WTC11 (cell line): ENCODE measurements around the gene NLGN1. TPM values are rescaled to one million over a fixed set of nuclear protein-coding genes. Genes with fewer than 3 reads are reported as not detected.

ENCODE experiments used
- ATAC-seq: fragments of 200-7000 bp; cut with Tn5 transposase; 2 replicates; pipeline ENCODE4 v1.10.0; 2021; ENCODE audit warnings: mild to moderate bottlenecking, moderate library complexity
- CTCF ChIA-PET: fragments of 300-600 bp; sonication (Branson Sonifier 250); formaldehyde crosslinking; loops from one replicate; lab custom pipeline; 2021; ENCODE audit warnings: antibody characterized with exemption; lab: Charles Lee
- POLR2A ChIA-PET: fragments of 350-600 bp; sonication (Branson Sonifier 250); formaldehyde crosslinking; loops from one replicate; lab custom pipeline; 2021; ENCODE audit warnings: antibody characterized with exemption; lab: Charles Lee
- DNase-seq: peaks from one replicate; pipeline ENCODE4 v3.0.0; 2021; ENCODE audit warnings: low spot score
- H3K27ac Mint-ChIP-seq: 2 replicates; pipeline ENCODE4 v1.8.0; 2021; ENCODE audit warnings: mixed read lengths
- H3K27me3 Mint-ChIP-seq: 2 replicates; pipeline ENCODE4 v1.8.0; 2021; ENCODE audit warnings: low read depth, mild to moderate bottlenecking, moderate library complexity, mixed read lengths
- H3K36me3 Mint-ChIP-seq: 2 replicates; pipeline ENCODE4 v1.8.0; 2021; ENCODE audit warnings: mixed read lengths
- H3K4me1 Mint-ChIP-seq: 2 replicates; pipeline ENCODE4 v1.8.0; 2022; ENCODE audit warnings: mixed read lengths
- H3K4me3 Mint-ChIP-seq: 2 replicates; pipeline ENCODE4 v1.8.0; 2021; ENCODE audit warnings: mild to moderate bottlenecking, moderate library complexity, mixed read lengths
- H3K9me3 Mint-ChIP-seq: 2 replicates; pipeline ENCODE4 v1.8.0; 2021; ENCODE audit warnings: mixed read lengths
- FOXP1 ChIP-seq: sonication (generic); formaldehyde crosslinking; IDR thresholded peaks from 2 replicates; pipeline ENCODE4 v1.8.0; 2022; ENCODE audit warnings: missing genetic modification reagents, mild to moderate bottlenecking, moderate library complexity, borderline replicate concordance
- GABPB1 ChIP-seq: sonication (generic); formaldehyde crosslinking; IDR thresholded peaks from 2 replicates; pipeline ENCODE4 v1.8.1; 2023; ENCODE audit warnings: mild to moderate bottlenecking, missing genetic modification reagents
- MXD4 ChIP-seq: fragments of 250-450 bp; sonication (Bioruptor Pico); IDR thresholded peaks from 2 replicates; pipeline ENCODE4 v1.8.0; 2021; ENCODE audit warnings: mild to moderate bottlenecking, moderate library complexity, borderline replicate concordance
- NFE2L1 ChIP-seq: sonication (generic); formaldehyde crosslinking; IDR thresholded peaks from 2 replicates; pipeline ENCODE4 v1.8.1; 2023; ENCODE audit warnings: missing genetic modification reagents
- NFYB ChIP-seq: sonication (generic); formaldehyde crosslinking; conservative IDR thresholded peaks from 2 replicates; pipeline ENCODE4 v1.8.0; 2022; ENCODE audit warnings: low read depth, missing genetic modification reagents
- PRRX2 ChIP-seq: fragments of 250-450 bp; sonication (Bioruptor Pico); IDR thresholded peaks from 2 replicates; pipeline ENCODE4 v1.8.0; 2021; ENCODE audit warnings: mild to moderate bottlenecking
- SMAD3 ChIP-seq: sonication (generic); formaldehyde crosslinking; IDR thresholded peaks from 2 replicates; pipeline ENCODE4 v1.8.0; 2022; ENCODE audit warnings: missing genetic modification reagents, mild to moderate bottlenecking, borderline replicate concordance
- ZNF138 ChIP-seq: sonication (generic); formaldehyde crosslinking; conservative IDR thresholded peaks from 2 replicates; pipeline ENCODE4 v1.8.1; 2022; ENCODE audit warnings: mild to moderate bottlenecking, moderate library complexity, missing genetic modification reagents
- total RNA-seq: library from RNA; stranded (reverse); gene quantifications from 3 replicates; pipeline ENCODE4 v1.2.3, GENCODE V29; 2021
- TF ChIP-seq, protein P1 (sequence below): sonication (generic); formaldehyde crosslinking; IDR thresholded peaks from 2 replicates; pipeline ENCODE4 v1.8.1; 2022; ENCODE audit warnings: mild to moderate bottlenecking, missing genetic modification reagents, moderate library complexity, borderline replicate concordance
- TF ChIP-seq, protein P2 (sequence below): sonication (generic); formaldehyde crosslinking; IDR thresholded peaks from 2 replicates; pipeline ENCODE4 v1.8.0; 2023; ENCODE audit warnings: missing genetic modification reagents, mild to moderate bottlenecking, borderline replicate concordance
- TF ChIP-seq, protein P3 (sequence below): sonication (generic); formaldehyde crosslinking; IDR thresholded peaks from 2 replicates; pipeline ENCODE4 v1.8.1; 2023; ENCODE audit warnings: mild to moderate bottlenecking, moderate library complexity, missing genetic modification reagents
- TF ChIP-seq, protein P4 (sequence below): sonication (generic); formaldehyde crosslinking; IDR thresholded peaks from 2 replicates; pipeline ENCODE4 v1.8.1; 2023; ENCODE audit warnings: mild to moderate bottlenecking, missing genetic modification reagents, moderate library complexity
- TF ChIP-seq, protein P5 (sequence below): fragments of 250-450 bp; sonication (Bioruptor Pico); IDR thresholded peaks from 2 replicates; pipeline ENCODE4 v1.9.0; 2021; ENCODE audit warnings: moderate library complexity, mild to moderate bottlenecking, inconsistent platforms, borderline replicate concordance
- TF ChIP-seq, protein P6 (sequence below): sonication (generic); formaldehyde crosslinking; IDR thresholded peaks from 2 replicates; pipeline ENCODE4 v1.8.1; 2022; ENCODE audit warnings: low read depth, mild to moderate bottlenecking, moderate library complexity, missing genetic modification reagents, borderline replicate concordance
- TF ChIP-seq, protein P7 (sequence below): sonication (generic); formaldehyde crosslinking; IDR thresholded peaks from 2 replicates; pipeline ENCODE4 v1.8.0; 2022; ENCODE audit warnings: mild to moderate bottlenecking, missing genetic modification reagents
- TF ChIP-seq, protein P8 (sequence below): sonication (generic); formaldehyde crosslinking; IDR thresholded peaks from 2 replicates; pipeline ENCODE4 v1.8.1; 2022; ENCODE audit warnings: low read depth, missing genetic modification reagents, borderline replicate concordance

NLGN1 gene
- total RNA-seq, 1 experiment from 2014 or later = 12.4 TPM

DNA sequence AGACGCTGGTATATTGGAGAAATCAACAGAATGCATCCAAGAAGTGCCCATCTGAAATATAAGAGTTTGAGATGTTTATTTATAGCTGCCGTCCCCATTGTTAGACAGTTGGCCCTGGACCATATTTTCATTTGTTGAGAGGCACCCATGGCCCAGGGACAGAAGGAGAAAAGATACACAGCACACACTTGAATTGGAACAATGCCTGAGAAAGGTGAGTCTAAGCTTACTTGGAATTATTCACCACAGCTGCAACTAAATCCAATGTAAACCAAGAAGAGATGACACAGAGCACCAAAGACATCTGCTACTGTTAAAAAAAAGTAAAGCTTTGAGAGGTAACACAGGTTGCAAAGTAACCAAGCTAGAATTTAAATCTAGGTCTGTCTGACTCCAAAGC, 936.1 kb downstream of the NLGN1 start (continued):
- TF ChIP-seq, protein P1, sequence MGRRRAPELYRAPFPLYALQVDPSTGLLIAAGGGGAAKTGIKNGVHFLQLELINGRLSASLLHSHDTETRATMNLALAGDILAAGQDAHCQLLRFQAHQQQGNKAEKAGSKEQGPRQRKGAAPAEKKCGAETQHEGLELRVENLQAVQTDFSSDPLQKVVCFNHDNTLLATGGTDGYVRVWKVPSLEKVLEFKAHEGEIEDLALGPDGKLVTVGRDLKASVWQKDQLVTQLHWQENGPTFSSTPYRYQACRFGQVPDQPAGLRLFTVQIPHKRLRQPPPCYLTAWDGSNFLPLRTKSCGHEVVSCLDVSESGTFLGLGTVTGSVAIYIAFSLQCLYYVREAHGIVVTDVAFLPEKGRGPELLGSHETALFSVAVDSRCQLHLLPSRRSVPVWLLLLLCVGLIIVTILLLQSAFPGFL (CRISPR knock-in tag) = no peak
- TF ChIP-seq NFYB (CRISPR knock-in tag) (no peak), MXD4 (no peak), PRRX2 (CRISPR knock-in tag) (no peak), GABPB1 (CRISPR knock-in tag) (no peak)

DNA sequence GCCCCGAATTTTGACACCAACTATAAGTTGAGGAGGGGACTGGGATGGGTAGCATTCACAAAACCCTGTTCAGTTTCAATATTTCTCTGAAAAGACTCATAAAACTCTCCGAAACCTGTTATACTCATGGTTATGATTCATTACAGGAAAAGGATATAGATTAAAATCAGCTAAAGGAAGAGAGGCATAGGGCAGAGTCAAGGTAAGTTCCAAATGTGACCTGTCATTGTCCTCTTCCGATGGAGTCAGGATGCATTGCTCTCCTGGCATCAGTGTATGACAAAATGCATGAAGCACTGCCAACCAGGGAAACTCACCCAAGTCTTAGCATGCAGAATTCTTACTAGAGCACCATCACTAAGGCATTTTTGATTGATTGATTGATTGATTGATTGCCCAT, 936.6 kb downstream of the NLGN1 start:
- no peak for TF ChIP-seq SMAD3 (CRISPR knock-in tag)
- TF ChIP-seq, all 79 proteins: peak for 0
- Mint-ChIP-seq H3K9me3 (peaks cover 20% of the 10 kb centered on the region), H3K4me3 (no peak overlapping the region), H3K27ac (no peak overlapping the region), H3K4me1 (peaks cover 28% of the 10 kb centered on the region), H3K36me3 (peaks cover 2% of the 10 kb centered on the region), H3K27me3 (peaks cover 6% of the 10 kb centered on the region)
- DNase-seq = no peak
- CTCF ChIA-PET = no interaction called here
- POLR2A ChIA-PET = no interaction called here
- no peak for ATAC-seq

DNA sequence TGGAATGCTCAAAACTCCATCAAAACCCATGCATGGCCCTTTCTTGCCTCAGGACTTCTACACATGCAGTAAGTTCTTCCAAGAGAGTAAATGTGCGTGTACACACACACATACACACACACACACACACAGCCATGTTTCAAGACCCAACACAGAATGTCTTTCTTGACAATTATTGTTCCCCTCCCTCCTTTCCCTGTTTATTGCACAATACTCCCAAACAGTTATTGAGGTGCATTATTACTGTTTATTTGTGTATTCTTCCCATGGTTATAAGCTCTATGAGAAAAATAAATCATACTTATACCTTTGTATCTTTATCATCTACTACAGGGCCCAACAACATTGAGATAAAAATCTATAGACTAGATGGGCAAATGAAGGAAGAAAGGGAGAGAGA, 937.8 kb downstream of the NLGN1 start:
- H3K27me3 Mint-ChIP-seq = peaks cover 6% of the 10 kb centered on the region; the same call in 1 of the 2 replicates
- POLR2A ChIA-PET = no interaction called here
- CTCF ChIA-PET = no interaction called here
- H3K4me3 Mint-ChIP-seq = no peak overlapping the region
- peaks cover 2% of the 10 kb centered on the region for H3K36me3 Mint-ChIP-seq
- peaks cover 16% of the 10 kb centered on the region for H3K9me3 Mint-ChIP-seq
- no peak for DNase-seq
- no peak overlapping the region for H3K27ac Mint-ChIP-seq
- ATAC-seq = no peak
- peaks cover 28% of the 10 kb centered on the region for H3K4me1 Mint-ChIP-seq
- TF ChIP-seq NFE2L1 (no peak), FOXP1 (CRISPR knock-in tag) (no peak), ZNF138 (no peak)
- TF ChIP-seq, protein P2, sequence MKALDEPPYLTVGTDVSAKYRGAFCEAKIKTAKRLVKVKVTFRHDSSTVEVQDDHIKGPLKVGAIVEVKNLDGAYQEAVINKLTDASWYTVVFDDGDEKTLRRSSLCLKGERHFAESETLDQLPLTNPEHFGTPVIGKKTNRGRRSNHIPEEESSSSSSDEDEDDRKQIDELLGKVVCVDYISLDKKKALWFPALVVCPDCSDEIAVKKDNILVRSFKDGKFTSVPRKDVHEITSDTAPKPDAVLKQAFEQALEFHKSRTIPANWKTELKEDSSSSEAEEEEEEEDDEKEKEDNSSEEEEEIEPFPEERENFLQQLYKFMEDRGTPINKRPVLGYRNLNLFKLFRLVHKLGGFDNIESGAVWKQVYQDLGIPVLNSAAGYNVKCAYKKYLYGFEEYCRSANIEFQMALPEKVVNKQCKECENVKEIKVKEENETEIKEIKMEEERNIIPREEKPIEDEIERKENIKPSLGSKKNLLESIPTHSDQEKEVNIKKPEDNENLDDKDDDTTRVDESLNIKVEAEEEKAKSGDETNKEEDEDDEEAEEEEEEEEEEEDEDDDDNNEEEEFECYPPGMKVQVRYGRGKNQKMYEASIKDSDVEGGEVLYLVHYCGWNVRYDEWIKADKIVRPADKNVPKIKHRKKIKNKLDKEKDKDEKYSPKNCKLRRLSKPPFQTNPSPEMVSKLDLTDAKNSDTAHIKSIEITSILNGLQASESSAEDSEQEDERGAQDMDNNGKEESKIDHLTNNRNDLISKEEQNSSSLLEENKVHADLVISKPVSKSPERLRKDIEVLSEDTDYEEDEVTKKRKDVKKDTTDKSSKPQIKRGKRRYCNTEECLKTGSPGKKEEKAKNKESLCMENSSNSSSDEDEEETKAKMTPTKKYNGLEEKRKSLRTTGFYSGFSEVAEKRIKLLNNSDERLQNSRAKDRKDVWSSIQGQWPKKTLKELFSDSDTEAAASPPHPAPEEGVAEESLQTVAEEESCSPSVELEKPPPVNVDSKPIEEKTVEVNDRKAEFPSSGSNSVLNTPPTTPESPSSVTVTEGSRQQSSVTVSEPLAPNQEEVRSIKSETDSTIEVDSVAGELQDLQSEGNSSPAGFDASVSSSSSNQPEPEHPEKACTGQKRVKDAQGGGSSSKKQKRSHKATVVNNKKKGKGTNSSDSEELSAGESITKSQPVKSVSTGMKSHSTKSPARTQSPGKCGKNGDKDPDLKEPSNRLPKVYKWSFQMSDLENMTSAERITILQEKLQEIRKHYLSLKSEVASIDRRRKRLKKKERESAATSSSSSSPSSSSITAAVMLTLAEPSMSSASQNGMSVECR (CRISPR knock-in tag) = no peak
- TF ChIP-seq, protein P3, sequence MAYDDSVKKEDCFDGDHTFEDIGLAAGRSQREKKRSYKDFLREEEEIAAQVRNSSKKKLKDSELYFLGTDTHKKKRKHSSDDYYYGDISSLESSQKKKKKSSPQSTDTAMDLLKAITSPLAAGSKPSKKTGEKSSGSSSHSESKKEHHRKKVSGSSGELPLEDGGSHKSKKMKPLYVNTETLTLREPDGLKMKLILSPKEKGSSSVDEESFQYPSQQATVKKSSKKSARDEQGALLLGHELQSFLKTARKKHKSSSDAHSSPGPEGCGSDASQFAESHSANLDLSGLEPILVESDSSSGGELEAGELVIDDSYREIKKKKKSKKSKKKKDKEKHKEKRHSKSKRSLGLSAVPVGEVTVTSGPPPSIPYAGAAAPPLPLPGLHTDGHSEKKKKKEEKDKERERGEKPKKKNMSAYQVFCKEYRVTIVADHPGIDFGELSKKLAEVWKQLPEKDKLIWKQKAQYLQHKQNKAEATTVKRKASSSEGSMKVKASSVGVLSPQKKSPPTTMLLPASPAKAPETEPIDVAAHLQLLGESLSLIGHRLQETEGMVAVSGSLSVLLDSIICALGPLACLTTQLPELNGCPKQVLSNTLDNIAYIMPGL (CRISPR knock-in tag) = no peak
- TF ChIP-seq, protein P4, sequence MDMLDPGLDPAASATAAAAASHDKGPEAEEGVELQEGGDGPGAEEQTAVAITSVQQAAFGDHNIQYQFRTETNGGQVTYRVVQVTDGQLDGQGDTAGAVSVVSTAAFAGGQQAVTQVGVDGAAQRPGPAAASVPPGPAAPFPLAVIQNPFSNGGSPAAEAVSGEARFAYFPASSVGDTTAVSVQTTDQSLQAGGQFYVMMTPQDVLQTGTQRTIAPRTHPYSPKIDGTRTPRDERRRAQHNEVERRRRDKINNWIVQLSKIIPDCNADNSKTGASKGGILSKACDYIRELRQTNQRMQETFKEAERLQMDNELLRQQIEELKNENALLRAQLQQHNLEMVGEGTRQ (CRISPR knock-in tag) = no peak
- TF ChIP-seq, protein P5, sequence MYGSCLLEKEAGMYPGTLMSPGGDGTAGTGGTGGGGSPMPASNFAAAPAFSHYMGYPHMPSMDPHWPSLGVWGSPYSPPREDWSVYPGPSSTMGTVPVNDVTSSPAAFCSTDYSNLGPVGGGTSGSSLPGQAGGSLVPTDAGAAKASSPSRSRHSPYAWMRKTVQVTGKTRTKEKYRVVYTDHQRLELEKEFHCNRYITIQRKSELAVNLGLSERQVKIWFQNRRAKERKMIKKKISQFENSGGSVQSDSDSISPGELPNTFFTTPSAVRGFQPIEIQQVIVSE (CRISPR knock-in tag) = no peak
- TF ChIP-seq, protein P6, sequence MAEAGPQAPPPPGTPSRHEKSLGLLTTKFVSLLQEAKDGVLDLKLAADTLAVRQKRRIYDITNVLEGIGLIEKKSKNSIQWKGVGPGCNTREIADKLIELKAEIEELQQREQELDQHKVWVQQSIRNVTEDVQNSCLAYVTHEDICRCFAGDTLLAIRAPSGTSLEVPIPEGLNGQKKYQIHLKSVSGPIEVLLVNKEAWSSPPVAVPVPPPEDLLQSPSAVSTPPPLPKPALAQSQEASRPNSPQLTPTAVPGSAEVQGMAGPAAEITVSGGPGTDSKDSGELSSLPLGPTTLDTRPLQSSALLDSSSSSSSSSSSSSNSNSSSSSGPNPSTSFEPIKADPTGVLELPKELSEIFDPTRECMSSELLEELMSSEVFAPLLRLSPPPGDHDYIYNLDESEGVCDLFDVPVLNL = no peak
- TF ChIP-seq, protein P7, sequence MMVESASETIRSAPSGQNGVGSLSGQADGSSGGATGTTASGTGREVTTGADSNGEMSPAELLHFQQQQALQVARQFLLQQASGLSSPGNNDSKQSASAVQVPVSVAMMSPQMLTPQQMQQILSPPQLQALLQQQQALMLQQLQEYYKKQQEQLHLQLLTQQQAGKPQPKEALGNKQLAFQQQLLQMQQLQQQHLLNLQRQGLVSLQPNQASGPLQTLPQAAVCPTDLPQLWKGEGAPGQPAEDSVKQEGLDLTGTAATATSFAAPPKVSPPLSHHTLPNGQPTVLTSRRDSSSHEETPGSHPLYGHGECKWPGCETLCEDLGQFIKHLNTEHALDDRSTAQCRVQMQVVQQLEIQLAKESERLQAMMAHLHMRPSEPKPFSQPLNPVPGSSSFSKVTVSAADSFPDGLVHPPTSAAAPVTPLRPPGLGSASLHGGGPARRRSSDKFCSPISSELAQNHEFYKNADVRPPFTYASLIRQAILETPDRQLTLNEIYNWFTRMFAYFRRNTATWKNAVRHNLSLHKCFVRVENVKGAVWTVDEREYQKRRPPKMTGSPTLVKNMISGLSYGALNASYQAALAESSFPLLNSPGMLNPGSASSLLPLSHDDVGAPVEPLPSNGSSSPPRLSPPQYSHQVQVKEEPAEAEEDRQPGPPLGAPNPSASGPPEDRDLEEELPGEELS (CRISPR knock-in tag) = no peak
- TF ChIP-seq, protein P8, sequence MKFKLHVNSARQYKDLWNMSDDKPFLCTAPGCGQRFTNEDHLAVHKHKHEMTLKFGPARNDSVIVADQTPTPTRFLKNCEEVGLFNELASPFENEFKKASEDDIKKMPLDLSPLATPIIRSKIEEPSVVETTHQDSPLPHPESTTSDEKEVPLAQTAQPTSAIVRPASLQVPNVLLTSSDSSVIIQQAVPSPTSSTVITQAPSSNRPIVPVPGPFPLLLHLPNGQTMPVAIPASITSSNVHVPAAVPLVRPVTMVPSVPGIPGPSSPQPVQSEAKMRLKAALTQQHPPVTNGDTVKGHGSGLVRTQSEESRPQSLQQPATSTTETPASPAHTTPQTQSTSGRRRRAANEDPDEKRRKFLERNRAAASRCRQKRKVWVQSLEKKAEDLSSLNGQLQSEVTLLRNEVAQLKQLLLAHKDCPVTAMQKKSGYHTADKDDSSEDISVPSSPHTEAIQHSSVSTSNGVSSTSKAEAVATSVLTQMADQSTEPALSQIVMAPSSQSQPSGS (CRISPR knock-in tag) = no peak
